Measurements from ENCODE around the gene C17orf50. TPM values are rescaled to one million over a fixed set of nuclear protein-coding genes. Genes with fewer than 3 reads are reported as not detected.

Gene C17orf50
- total and polyA plus RNA-seq, 2 of the 13 experiments (the other 11 are each of a cell fraction or from before 2014, with no cell fraction given) = not detected

DNA sequence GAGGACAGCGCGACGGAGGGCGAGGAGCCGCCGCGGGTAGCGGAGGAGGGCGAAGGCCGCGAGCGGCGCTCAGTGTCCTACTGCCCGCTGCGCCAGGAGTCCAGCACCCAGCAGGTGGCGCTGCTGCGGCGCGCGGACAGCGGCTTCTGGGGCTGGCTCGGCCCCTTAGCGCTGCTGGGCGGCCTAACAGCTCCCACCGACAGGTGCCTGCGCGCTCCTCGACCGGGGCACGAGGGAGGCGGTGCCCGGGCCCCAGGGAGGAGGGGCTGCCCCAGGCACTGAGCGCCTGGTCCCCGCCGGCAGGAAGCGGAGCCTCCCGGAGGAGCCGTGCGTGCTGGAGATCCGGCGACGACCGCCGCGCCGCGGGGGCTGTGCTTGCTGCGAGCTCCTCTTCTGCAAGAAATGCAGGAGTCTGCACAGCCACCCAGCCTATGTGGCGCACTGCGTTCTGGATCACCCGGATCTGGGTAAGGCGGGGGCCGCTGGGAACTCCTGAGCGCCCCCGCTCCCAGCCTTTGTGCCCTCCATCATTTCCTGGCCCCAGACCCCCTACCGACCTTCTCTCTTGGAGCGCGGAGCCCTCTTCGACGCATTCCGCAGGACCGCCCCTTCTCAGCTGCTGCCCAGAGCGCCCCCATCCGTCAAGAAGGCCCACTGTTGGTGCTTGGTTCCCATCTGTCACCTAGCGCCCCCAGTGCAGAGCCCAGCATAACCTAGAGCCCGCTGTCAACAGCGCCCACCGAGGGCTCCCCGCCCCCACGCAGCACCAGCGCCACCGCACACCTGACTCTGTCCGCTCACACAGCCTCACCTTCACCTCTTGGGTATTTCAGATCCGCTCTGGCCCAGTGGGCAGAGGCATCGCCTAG lies 3.7 kb downstream of the C17orf50 start (continued):
- TF ChIP-seq ZNF460 (CRISPR knock-in tag; IDR thresholded peaks at IDR 0.05; ENCODE audit: borderline replicate concordance) (no peak), TAF1 (CRISPR knock-in tag; IDR thresholded peaks at IDR 0.05) (no peak), ZNF558 (CRISPR knock-in tag; IDR thresholded peaks at IDR 0.05; ENCODE audit: borderline replicate concordance) (no peak), GTF2F1 (IDR thresholded peaks at IDR 0.05; ENCODE audit: low read length) (no peak), ZNF362 (CRISPR knock-in tag; IDR thresholded peaks at IDR 0.05; ENCODE audit: borderline replicate concordance) (peak; percentile 75; the same call in 1 of the 2 replicates), HOMEZ (CRISPR knock-in tag; IDR thresholded peaks at IDR 0.05; ENCODE audit: low read depth) (peak; percentile 65; the same call in 1 of the 2 replicates), FLYWCH1 (CRISPR knock-in tag; IDR thresholded peaks at IDR 0.05) (no peak), ZNF331 (CRISPR knock-in tag; IDR thresholded peaks at IDR 0.05) (peak; percentile 86; the same call in 1 of the 2 replicates), NCOA5 (CRISPR knock-in tag; IDR thresholded peaks at IDR 0.05) (no peak), MXD3 (CRISPR knock-in tag; IDR thresholded peaks at IDR 0.05) (peak; percentile 93), SNAI1 (CRISPR knock-in tag; IDR thresholded peaks at IDR 0.05; ENCODE audit: borderline replicate concordance) (0 out of 2 replicates have a peak, but pooled peaks have one; percentile 76), NAIF1 (CRISPR knock-in tag; IDR thresholded peaks at IDR 0.05; ENCODE audit: borderline replicate concordance) (no peak; the same call in 1 of the 2 replicates), JUNB (CRISPR knock-in tag; IDR thresholded peaks at IDR 0.05; ENCODE audit: borderline replicate concordance) (no peak), DDIT3 (CRISPR knock-in tag; IDR thresholded peaks at IDR 0.05) (no peak)
- TF ChIP-seq, protein P1, sequence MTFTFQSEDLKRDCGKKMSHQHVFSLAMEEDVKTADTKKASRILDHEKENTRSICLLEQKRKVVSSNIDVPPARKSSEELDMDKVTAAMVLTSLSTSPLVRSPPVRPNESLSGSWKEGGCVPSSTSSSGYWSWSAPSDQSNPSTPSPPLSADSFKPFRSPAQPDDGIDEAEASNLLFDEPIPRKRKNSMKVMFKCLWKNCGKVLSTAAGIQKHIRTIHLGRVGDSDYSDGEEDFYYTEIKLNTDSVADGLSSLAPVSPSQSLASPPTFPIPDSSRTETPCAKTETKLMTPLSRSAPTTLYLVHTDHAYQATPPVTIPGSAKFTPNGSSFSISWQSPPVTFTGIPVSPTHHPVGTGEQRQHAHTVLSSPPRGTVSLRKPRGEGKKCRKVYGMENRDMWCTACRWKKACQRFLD (CRISPR knock-in tag; IDR thresholded peaks at IDR 0.05; ENCODE audit: borderline replicate concordance) = no peak; the same call in 1 of the 2 replicates
- TF ChIP-seq, protein P2, sequence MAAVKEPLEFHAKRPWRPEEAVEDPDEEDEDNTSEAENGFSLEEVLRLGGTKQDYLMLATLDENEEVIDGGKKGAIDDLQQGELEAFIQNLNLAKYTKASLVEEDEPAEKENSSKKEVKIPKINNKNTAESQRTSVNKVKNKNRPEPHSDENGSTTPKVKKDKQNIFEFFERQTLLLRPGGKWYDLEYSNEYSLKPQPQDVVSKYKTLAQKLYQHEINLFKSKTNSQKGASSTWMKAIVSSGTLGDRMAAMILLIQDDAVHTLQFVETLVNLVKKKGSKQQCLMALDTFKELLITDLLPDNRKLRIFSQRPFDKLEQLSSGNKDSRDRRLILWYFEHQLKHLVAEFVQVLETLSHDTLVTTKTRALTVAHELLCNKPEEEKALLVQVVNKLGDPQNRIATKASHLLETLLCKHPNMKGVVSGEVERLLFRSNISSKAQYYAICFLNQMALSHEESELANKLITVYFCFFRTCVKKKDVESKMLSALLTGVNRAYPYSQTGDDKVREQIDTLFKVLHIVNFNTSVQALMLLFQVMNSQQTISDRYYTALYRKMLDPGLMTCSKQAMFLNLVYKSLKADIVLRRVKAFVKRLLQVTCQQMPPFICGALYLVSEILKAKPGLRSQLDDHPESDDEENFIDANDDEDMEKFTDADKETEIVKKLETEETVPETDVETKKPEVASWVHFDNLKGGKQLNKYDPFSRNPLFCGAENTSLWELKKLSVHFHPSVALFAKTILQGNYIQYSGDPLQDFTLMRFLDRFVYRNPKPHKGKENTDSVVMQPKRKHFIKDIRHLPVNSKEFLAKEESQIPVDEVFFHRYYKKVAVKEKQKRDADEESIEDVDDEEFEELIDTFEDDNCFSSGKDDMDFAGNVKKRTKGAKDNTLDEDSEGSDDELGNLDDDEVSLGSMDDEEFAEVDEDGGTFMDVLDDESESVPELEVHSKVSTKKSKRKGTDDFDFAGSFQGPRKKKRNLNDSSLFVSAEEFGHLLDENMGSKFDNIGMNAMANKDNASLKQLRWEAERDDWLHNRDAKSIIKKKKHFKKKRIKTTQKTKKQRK (IDR thresholded peaks at IDR 0.05; ENCODE audit: low read length) = no peak
- TF ChIP-seq, protein P3, sequence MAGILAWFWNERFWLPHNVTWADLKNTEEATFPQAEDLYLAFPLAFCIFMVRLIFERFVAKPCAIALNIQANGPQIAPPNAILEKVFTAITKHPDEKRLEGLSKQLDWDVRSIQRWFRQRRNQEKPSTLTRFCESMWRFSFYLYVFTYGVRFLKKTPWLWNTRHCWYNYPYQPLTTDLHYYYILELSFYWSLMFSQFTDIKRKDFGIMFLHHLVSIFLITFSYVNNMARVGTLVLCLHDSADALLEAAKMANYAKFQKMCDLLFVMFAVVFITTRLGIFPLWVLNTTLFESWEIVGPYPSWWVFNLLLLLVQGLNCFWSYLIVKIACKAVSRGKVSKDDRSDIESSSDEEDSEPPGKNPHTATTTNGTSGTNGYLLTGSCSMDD (CRISPR knock-in tag; IDR thresholded peaks at IDR 0.05) = no peak
